AG04450 (cell line): Measurements from ENCODE around the gene MED25. TPM values are rescaled to one million over a fixed set of nuclear protein-coding genes. Genes with fewer than 3 reads are reported as not detected.

Experiments
- CTCF ChIA-PET: fragments of 300-600, 350-600 bp; formaldehyde crosslinking; extraction: SDS; loops from one replicate; lab custom pipeline; 2022; ENCODE audit warnings: antibody characterized with exemption, inconsistent platforms; lab: Charles Lee
- POLR2A ChIA-PET: fragments of 350-600 bp; formaldehyde crosslinking; extraction: SDS; loops from one replicate; lab custom pipeline; 2021; ENCODE audit warnings: antibody characterized with exemption, inconsistent platforms; lab: Yijun Ruan, JAX
- DNase-seq: peaks from one replicate; pipeline ENCODE4 v3.0.0-alpha.2; 2011; ENCODE audit warnings: low read depth, low spot score
- H3K27ac ChIP-seq: one replicate; pipeline ENCODE4 v1.5.1; 2012; ENCODE audit warnings: low read depth, low read length, control low read depth
- H3K27me3 ChIP-seq: one replicate; pipeline ENCODE4 v1.6.0; 2012; ENCODE audit warnings: low read length; ENCODE audit not compliant: control insufficient read depth, insufficient read depth
- H3K4me3 ChIP-seq: 2 replicates; pipeline ENCODE4 v1.5.1; 2011; ENCODE audit warnings: mild to moderate bottlenecking, low read depth, low read length, control low read depth
- H3K9me3 ChIP-seq: 2 replicates; pipeline ENCODE4 v1.5.1; 2012; ENCODE audit warnings: low read length; ENCODE audit not compliant: control insufficient read depth, insufficient read depth
- CTCF ChIP-seq: IDR thresholded peaks from 2 replicates; pipeline ENCODE4 v1.5.1; 2011; ENCODE audit warnings: low read depth, low read length, control low read depth, inconsistent platforms
- polyA plus RNA-seq: library from polyadenylated mRNA; depleted of rRNA; stranded (reverse); fragments of >200 nt; gene quantifications from 2 replicates; pipeline ENCODE4 v1.2.3, GENCODE V29; 2011

The MED25 gene
- polyA plus RNA-seq, 1 experiment = 12.6 TPM

DNA sequence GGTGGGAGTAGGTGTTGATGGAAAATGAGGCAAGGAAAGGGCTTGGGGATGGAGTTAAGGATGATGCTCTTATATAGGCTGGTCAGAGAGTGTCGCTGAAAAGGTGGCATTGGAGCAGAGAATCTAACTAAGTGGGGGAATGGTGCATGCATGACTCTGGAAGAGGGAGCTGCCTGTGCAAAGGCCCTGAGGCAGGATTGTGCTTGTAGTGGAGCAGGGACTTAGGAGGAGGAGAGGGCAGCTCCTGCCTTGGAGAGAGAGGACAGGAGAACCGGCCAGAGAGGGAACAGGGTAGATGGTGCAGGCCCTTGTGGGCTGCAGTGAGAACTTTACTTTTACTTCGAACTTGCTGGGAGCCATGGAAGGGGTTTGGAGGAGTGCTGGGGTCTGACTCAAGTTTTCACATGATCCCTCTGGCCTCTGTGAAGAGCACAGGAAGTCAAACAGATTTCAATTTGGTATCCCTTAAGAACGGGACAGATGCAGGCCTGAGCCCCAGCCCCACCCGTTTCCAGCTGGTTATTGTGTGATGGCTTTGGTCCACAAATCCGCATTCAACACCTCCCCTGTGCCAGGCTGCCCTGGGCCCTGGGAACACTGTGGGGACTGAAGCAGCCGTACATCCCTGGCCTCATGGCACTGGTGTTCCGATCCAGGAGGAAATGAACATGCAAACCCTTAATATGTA lies 44.3 kb upstream of the MED25 start:
- CTCF ChIA-PET = no interaction called here

DNA sequence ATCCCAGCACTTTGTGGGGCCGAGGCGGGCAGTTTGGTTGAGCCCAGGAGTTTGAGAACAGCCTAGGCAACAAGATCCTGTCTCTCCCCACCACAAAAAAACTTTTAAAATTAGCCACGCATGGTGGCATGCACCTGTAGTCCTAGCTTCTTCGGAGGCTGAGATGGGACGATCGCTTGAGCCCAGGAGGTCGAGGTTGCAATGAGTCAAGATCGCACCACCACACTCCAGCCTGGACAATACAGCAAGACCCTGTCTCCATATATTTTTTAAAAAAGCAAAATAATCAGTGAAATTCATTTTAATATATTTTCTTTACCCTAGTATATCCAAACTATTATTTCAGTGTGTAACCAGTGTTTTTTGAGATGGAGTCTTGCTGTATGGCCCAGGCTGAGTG lies 43.1 kb upstream of the MED25 start:
- ChIA-PET CTCF (no interaction called here), POLR2A (no interaction called here)
- Histone ChIP-seq H3K4me3 (no peak overlapping the region), H3K9me3 (no peaks in the 10 kb centered on the region), H3K27me3 (no peaks in the 10 kb centered on the region), H3K27ac (no peak overlapping the region)
- DNase-seq = no peak
- TF ChIP-seq CTCF = no peak

More for the DNA sequence above, 44.3 kb upstream of the MED25 start:
- no peak for TF ChIP-seq CTCF
- POLR2A ChIA-PET = interaction anchor here (0.5 kb wide), 1 partner anchor 54 kb away, joined by 4 read pairs; no protein-coding TSS in a partner anchor
- Histone ChIP-seq H3K9me3 (no peaks in the 10 kb centered on the region), H3K4me3 (no peak overlapping the region), H3K27me3 (no peaks in the 10 kb centered on the region), H3K27ac (no peak overlapping the region)
- DNase-seq = no peak

DNA sequence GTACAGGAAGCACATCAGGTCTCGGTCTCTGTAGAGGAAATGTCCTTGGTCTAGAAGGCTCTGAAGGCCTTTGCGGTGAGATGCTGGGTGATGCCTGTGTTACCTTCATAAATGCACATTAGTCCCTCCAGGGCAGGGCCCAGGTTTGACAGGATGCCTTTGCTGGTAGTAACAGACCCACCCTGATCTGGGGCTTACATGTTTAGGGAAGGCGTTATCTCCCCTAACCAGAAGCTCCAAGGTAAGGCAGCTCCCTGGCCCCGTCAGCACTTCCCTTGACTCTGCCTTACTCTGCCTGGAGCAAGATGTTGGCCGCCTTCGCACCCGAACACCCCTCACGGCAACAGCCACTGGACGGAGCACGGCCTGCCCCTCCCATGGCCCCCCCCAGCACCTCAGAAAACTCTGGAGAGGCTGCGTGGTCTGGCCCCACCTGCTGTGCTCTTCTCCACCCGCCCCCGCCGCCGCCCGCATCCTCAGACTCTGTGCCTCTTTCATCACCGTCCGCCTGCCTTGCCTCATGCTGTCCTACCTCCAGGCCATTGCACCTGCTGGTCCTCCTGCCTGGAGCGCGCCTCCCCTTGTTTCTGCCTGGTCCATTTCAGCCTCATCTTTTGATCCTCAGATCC lies 42.2 kb upstream of the MED25 start:
- ChIA-PET POLR2A (no interaction called here), CTCF (no interaction called here)
- no peak overlapping the region for H3K27ac ChIP-seq
- no peak overlapping the region for H3K4me3 ChIP-seq
- no peak for TF ChIP-seq CTCF
- DNase-seq = no peak
- no peaks in the 10 kb centered on the region for H3K9me3 ChIP-seq
- no peaks in the 10 kb centered on the region for H3K27me3 ChIP-seq

GRCh38 chr19:49776371-49776764 lies 41.7 kb upstream of the MED25 start:
- no peak overlapping the region for H3K27ac ChIP-seq
- POLR2A ChIA-PET = no interaction called here
- DNase-seq = no peak
- CTCF ChIA-PET = no interaction called here
- H3K27me3 ChIP-seq = no peaks in the 10 kb centered on the region
- no peak for TF ChIP-seq CTCF
- no peaks in the 10 kb centered on the region for H3K9me3 ChIP-seq
- no peak overlapping the region for H3K4me3 ChIP-seq

DNA sequence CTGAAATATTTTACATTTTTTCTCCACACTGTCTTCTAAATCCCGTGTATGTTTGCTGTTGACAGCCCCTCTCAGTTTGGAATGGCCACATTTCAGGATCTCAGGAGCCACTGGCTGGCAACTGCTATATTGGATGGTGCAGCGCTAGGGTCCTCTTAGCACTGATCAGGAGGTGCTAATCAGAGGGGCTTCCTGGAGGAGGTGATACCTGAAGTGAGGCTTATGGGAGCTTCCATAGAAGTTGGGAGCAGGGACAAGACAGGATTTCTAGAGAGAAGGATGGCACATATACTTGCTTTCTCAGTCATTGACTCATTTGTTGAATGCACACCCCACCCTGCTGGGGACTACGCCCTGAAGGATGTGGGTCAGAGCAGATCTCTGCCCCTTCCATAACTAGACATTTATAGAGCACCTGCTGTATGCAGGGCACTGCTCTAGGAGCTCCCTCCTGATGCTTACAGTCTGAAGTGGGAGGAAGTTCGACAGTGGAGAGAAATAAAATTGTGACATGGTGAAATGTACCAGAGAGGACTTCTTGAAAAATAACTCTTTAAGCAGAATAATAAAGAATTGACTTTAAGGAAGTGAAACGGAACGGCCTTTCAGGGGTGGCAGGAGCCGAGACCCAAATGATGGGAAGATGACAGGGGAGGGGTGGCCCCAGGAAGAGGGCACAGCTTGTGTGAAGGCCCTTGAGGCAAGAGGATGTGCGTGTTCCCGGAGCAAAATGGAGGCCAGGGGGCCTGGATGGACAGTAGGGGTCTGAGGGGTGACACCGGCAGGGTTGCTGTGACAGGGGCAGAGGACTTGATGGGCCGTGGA lies 38.1 kb upstream of the MED25 start:
- ChIA-PET CTCF (no interaction called here), POLR2A (no interaction called here)
- TF ChIP-seq CTCF = no peak
- no peaks in the 10 kb centered on the region for H3K27me3 ChIP-seq
- no peak overlapping the region for H3K27ac ChIP-seq
- H3K4me3 ChIP-seq = no peak overlapping the region
- H3K9me3 ChIP-seq = peaks cover 3% of the 10 kb centered on the region; the same call in 1 of the 2 replicates
- DNase-seq = no peak
